HEK293 (cell line): Measurements from ENCODE around the gene C6orf47.

Experiments
- CTCF ChIP-seq: fragments of 450-650 bp; formaldehyde crosslinking; IDR thresholded peaks from 2 replicates; pipeline ENCODE4 v1.5.1; 2016; ENCODE audit warnings: missing biosample characterization, missing genetic modification characterization
- FEZF1 ChIP-seq: fragments of 450-650 bp; formaldehyde crosslinking; IDR thresholded peaks from 2 replicates; pipeline ENCODE4 v1.5.1; 2016; ENCODE audit warnings: missing biosample characterization, missing genetic modification characterization
- KLF7 ChIP-seq: fragments of 450-650 bp; formaldehyde crosslinking; IDR thresholded peaks from 2 replicates; pipeline ENCODE4 v1.5.1; 2016; ENCODE audit warnings: missing biosample characterization, missing genetic modification characterization, borderline replicate concordance
- KLF8 ChIP-seq: fragments of 450-650 bp; formaldehyde crosslinking; IDR thresholded peaks from 2 replicates; pipeline ENCODE4 v1.5.1; 2016; ENCODE audit warnings: missing biosample characterization, missing genetic modification characterization
- OSR2 ChIP-seq: fragments of 450-650 bp; formaldehyde crosslinking; IDR thresholded peaks from 2 replicates; pipeline ENCODE4 v1.5.1; 2016; ENCODE audit warnings: missing biosample characterization, missing genetic modification characterization
- SP7 ChIP-seq: fragments of 450-650 bp; formaldehyde crosslinking; IDR thresholded peaks from 2 replicates; pipeline ENCODE4 v1.5.1; 2016; ENCODE audit warnings: missing biosample characterization, missing genetic modification characterization
- ZBTB17 ChIP-seq: fragments of 450-650 bp; formaldehyde crosslinking; IDR thresholded peaks from 2 replicates; pipeline ENCODE4 v1.5.1; 2016; ENCODE audit warnings: missing biosample characterization, missing genetic modification characterization
- ZBTB26 ChIP-seq: fragments of 450-650 bp; formaldehyde crosslinking; optimal IDR thresholded peaks from 2 replicates; pipeline ENCODE3; 2016; ENCODE audit warnings: missing biosample characterization, mild to moderate bottlenecking, missing genetic modification characterization
- ZFHX2 ChIP-seq: fragments of 450-650 bp; formaldehyde crosslinking; conservative IDR thresholded peaks from 2 replicates; pipeline ENCODE4 v1.5.1; 2016; ENCODE audit warnings: missing biosample characterization, missing genetic modification characterization
- ZIC2 ChIP-seq: fragments of 450-650 bp; formaldehyde crosslinking; IDR thresholded peaks from 2 replicates; pipeline ENCODE4 v1.5.1; 2016; ENCODE audit warnings: missing biosample characterization, missing genetic modification characterization
- ZNF10 ChIP-seq: fragments of 450-650 bp; formaldehyde crosslinking; IDR thresholded peaks from 2 replicates; pipeline ENCODE4 v1.5.1; 2017; ENCODE audit warnings: missing biosample characterization, missing genetic modification characterization
- ZNF311 ChIP-seq: fragments of 450-650 bp; formaldehyde crosslinking; IDR thresholded peaks from 2 replicates; pipeline ENCODE4 v1.5.1; 2017; ENCODE audit warnings: missing biosample characterization, missing genetic modification characterization, borderline replicate concordance
- ZNF354C ChIP-seq: fragments of 450-650 bp; formaldehyde crosslinking; IDR thresholded peaks from 2 replicates; pipeline ENCODE4 v1.5.1; 2016; ENCODE audit warnings: missing biosample characterization, missing genetic modification characterization, low read depth, borderline replicate concordance
- ZNF37A ChIP-seq: fragments of 450-650 bp; IDR thresholded peaks from 2 replicates; pipeline ENCODE4 v1.5.1; 2018; ENCODE audit warnings: missing biosample characterization, missing genetic modification characterization
- ZNF521 ChIP-seq: fragments of 450-650 bp; formaldehyde crosslinking; IDR thresholded peaks from 2 replicates; pipeline ENCODE4 v1.5.1; 2017; ENCODE audit warnings: missing biosample characterization, mild to moderate bottlenecking, missing genetic modification characterization
- ZNF544 ChIP-seq: fragments of 450-650 bp; formaldehyde crosslinking; IDR thresholded peaks from 2 replicates; pipeline ENCODE4 v1.5.0; 2017; ENCODE audit warnings: missing biosample characterization, missing genetic modification characterization
- ZNF558 ChIP-seq: fragments of 450-650 bp; formaldehyde crosslinking; IDR thresholded peaks from 2 replicates; pipeline ENCODE4 v1.5.1; 2016; ENCODE audit warnings: missing biosample characterization, missing genetic modification characterization
- ZNF571 ChIP-seq: fragments of 450-650 bp; formaldehyde crosslinking; IDR thresholded peaks from 2 replicates; pipeline ENCODE4 v1.5.0; 2017; ENCODE audit warnings: missing biosample characterization, missing genetic modification characterization
- ZNF660 ChIP-seq: fragments of 450-650 bp; IDR thresholded peaks from 2 replicates; pipeline ENCODE4 v1.5.1; 2018; ENCODE audit warnings: missing biosample characterization, mild to moderate bottlenecking, missing genetic modification characterization
- ZNF677 ChIP-seq: fragments of 450-650 bp; IDR thresholded peaks from 2 replicates; pipeline ENCODE4 v1.5.0; 2018; ENCODE audit warnings: missing biosample characterization, mild to moderate bottlenecking, missing genetic modification characterization, moderate library complexity
- ZNF776 ChIP-seq: fragments of 450-650 bp; formaldehyde crosslinking; IDR thresholded peaks from 2 replicates; pipeline ENCODE4 v1.5.0; 2017; ENCODE audit warnings: missing biosample characterization, missing genetic modification characterization, borderline replicate concordance
- ZSCAN4 ChIP-seq: fragments of 450-650 bp; formaldehyde crosslinking; IDR thresholded peaks from 2 replicates; pipeline ENCODE4 v1.5.1; 2017; ENCODE audit warnings: missing biosample characterization, missing genetic modification characterization
- TF ChIP-seq, protein P1 (sequence below): fragments of 450-650 bp; formaldehyde crosslinking; IDR thresholded peaks from 2 replicates; pipeline ENCODE4 v1.5.1; 2016; ENCODE audit warnings: missing biosample characterization, missing genetic modification characterization
- TF ChIP-seq, protein P2 (sequence below): fragments of 450-650 bp; formaldehyde crosslinking; IDR thresholded peaks from 2 replicates; pipeline ENCODE4 v1.5.1; 2016; ENCODE audit warnings: missing biosample characterization, missing genetic modification characterization
- TF ChIP-seq, protein P3 (sequence below): fragments of 450-650 bp; formaldehyde crosslinking; IDR thresholded peaks from 2 replicates; pipeline ENCODE4 v1.5.1; 2016; ENCODE audit warnings: missing biosample characterization, missing genetic modification characterization, borderline replicate concordance
- TF ChIP-seq, protein P4 (sequence below): fragments of 450-650 bp; formaldehyde crosslinking; IDR thresholded peaks from 2 replicates; pipeline ENCODE4 v1.5.1; 2017; ENCODE audit warnings: missing biosample characterization, mild to moderate bottlenecking, missing genetic modification characterization, moderate library complexity

Gene C6orf47

GRCh38 chr6:31660381-31661261, at the start of gene C6orf47 (continued):
- TF ChIP-seq CTCF, result no peak
- 0 out of 2 replicates have a peak, but pooled peaks have one; percentile 31 for TF ChIP-seq ZNF10 (tag by site-specific recombination)
- TF ChIP-seq, protein P1, sequence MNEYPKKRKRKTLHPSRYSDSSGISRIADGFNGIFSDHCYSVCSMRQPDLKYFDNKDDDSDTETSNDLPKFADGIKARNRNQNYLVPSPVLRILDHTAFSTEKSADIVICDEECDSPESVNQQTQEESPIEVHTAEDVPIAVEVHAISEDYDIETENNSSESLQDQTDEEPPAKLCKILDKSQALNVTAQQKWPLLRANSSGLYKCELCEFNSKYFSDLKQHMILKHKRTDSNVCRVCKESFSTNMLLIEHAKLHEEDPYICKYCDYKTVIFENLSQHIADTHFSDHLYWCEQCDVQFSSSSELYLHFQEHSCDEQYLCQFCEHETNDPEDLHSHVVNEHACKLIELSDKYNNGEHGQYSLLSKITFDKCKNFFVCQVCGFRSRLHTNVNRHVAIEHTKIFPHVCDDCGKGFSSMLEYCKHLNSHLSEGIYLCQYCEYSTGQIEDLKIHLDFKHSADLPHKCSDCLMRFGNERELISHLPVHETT (tag by site-specific recombination), result no peak
- no peak for TF ChIP-seq ZNF354C (tag by site-specific recombination)
- TF ChIP-seq ZNF776 (tag by site-specific recombination), result no peak
- TF ChIP-seq ZNF571, result no peak
- TF ChIP-seq KLF7 (tag by site-specific recombination), result no peak
- no peak for TF ChIP-seq ZNF37A
- TF ChIP-seq ZSCAN4 (tag by site-specific recombination), result no peak
- peak; percentile 60 for TF ChIP-seq KLF8 (tag by site-specific recombination)
- no peak for TF ChIP-seq ZIC2 (tag by site-specific recombination)
- peak; percentile 95 for TF ChIP-seq ZBTB26 (tag by site-specific recombination)
- TF ChIP-seq ZNF544 (tag by site-specific recombination), result no peak
- TF ChIP-seq, protein P2, sequence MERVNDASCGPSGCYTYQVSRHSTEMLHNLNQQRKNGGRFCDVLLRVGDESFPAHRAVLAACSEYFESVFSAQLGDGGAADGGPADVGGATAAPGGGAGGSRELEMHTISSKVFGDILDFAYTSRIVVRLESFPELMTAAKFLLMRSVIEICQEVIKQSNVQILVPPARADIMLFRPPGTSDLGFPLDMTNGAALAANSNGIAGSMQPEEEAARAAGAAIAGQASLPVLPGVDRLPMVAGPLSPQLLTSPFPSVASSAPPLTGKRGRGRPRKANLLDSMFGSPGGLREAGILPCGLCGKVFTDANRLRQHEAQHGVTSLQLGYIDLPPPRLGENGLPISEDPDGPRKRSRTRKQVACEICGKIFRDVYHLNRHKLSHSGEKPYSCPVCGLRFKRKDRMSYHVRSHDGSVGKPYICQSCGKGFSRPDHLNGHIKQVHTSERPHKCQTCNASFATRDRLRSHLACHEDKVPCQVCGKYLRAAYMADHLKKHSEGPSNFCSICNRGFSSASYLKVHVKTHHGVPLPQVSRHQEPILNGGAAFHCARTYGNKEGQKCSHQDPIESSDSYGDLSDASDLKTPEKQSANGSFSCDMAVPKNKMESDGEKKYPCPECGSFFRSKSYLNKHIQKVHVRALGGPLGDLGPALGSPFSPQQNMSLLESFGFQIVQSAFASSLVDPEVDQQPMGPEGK, result peak; percentile 88
- TF ChIP-seq ZNF558 (tag by site-specific recombination), result no peak
- TF ChIP-seq ZNF521, result no peak
- TF ChIP-seq ZNF311 (tag by site-specific recombination), result no peak
- 0 out of 2 replicates have a peak, but pooled peaks have one; percentile 43 for TF ChIP-seq SP7 (tag by site-specific recombination)
- TF ChIP-seq ZFHX2, result peak; percentile 74
- TF ChIP-seq ZNF660 (tag by site-specific recombination), result peak; percentile 88
- TF ChIP-seq ZNF677, result no peak
- TF ChIP-seq FEZF1 (tag by site-specific recombination), result no peak
- peak; percentile 49 for TF ChIP-seq OSR2
- TF ChIP-seq, protein P3, sequence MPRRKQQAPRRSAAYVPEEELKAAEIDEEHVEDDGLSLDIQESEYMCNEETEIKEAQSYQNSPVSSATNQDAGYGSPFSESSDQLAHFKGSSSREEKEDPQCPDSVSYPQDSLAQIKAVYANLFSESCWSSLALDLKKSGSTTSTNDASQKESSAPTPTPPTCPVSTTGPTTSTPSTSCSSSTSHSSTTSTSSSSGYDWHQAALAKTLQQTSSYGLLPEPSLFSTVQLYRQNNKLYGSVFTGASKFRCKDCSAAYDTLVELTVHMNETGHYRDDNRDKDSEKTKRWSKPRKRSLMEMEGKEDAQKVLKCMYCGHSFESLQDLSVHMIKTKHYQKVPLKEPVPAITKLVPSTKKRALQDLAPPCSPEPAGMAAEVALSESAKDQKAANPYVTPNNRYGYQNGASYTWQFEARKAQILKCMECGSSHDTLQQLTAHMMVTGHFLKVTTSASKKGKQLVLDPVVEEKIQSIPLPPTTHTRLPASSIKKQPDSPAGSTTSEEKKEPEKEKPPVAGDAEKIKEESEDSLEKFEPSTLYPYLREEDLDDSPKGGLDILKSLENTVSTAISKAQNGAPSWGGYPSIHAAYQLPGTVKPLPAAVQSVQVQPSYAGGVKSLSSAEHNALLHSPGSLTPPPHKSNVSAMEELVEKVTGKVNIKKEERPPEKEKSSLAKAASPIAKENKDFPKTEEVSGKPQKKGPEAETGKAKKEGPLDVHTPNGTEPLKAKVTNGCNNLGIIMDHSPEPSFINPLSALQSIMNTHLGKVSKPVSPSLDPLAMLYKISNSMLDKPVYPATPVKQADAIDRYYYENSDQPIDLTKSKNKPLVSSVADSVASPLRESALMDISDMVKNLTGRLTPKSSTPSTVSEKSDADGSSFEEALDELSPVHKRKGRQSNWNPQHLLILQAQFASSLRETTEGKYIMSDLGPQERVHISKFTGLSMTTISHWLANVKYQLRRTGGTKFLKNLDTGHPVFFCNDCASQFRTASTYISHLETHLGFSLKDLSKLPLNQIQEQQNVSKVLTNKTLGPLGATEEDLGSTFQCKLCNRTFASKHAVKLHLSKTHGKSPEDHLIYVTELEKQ, result no peak
- TF ChIP-seq, protein P4, sequence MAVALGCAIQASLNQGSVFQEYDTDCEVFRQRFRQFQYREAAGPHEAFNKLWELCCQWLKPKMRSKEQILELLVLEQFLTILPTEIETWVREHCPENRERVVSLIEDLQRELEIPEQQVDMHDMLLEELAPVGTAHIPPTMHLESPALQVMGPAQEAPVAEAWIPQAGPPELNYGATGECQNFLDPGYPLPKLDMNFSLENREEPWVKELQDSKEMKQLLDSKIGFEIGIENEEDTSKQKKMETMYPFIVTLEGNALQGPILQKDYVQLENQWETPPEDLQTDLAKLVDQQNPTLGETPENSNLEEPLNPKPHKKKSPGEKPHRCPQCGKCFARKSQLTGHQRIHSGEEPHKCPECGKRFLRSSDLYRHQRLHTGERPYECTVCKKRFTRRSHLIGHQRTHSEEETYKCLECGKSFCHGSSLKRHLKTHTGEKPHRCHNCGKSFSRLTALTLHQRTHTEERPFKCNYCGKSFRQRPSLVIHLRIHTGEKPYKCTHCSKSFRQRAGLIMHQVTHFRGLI (tag by site-specific recombination), result no peak
- peak; percentile 38; the same call in 1 of the 2 replicates for TF ChIP-seq ZBTB17
